Measurements from ENCODE around the gene DLGAP1.

DNA sequence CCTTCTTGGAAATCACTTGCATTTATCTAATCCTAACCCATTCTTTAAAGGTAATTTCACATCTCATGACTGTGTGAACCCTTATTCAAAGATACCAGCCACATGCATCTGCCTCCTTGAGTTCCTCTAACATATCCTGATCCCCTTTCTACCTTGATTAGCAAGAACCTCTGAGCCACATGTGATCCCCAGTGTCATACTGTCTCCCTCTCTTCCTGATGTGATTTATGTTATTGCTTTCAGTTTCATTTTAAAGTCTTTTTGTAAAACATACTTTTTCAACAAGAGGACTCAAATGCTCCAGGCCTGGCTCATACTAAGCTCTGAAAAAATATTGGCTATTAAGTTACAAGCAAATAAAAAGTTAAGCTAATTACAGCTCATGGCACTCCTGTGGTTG lies 470.1 kb downstream of the DLGAP1 start:
- TF ChIP-seq, protein P1, sequence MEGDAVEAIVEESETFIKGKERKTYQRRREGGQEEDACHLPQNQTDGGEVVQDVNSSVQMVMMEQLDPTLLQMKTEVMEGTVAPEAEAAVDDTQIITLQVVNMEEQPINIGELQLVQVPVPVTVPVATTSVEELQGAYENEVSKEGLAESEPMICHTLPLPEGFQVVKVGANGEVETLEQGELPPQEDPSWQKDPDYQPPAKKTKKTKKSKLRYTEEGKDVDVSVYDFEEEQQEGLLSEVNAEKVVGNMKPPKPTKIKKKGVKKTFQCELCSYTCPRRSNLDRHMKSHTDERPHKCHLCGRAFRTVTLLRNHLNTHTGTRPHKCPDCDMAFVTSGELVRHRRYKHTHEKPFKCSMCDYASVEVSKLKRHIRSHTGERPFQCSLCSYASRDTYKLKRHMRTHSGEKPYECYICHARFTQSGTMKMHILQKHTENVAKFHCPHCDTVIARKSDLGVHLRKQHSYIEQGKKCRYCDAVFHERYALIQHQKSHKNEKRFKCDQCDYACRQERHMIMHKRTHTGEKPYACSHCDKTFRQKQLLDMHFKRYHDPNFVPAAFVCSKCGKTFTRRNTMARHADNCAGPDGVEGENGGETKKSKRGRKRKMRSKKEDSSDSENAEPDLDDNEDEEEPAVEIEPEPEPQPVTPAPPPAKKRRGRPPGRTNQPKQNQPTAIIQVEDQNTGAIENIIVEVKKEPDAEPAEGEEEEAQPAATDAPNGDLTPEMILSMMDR (IDR thresholded peaks at IDR 0.05; ENCODE audit: poor library complexity, severe bottlenecking), result no peak
- TF ChIP-seq TAF1 (IDR thresholded peaks at IDR 0.05; ENCODE audit: low read depth) (no peak), EP300 (conservative IDR thresholded peaks at IDR 0.05; ENCODE audit: poor library complexity, severe bottlenecking) (no peak), POLR2AphosphoS5 (IDR thresholded peaks at IDR 0.05) (no peak)

All from neural cell (in vitro differentiated cells).